Nephron (organoid): Measurements from ENCODE around the gene GAL3ST2.
"Not testable (repeated sequence)": the region's sequence is repeated elsewhere in the genome, so short reads cannot be mapped to it uniquely, and the experiment has no call there.

Source experiments
- H3K27ac Mint-ChIP-seq, 3 experiments: 2 replicates each; pipeline ENCODE4 v1.8.0; 2020; ENCODE audit warnings: mixed read lengths in 3 of 3, mild to moderate bottlenecking in 2 of 3, moderate library complexity in 1 of 3
- H3K27me3 Mint-ChIP-seq: 2 replicates; pipeline ENCODE4 v1.8.0; 2021; ENCODE audit warnings: low read depth, mild to moderate bottlenecking, moderate library complexity, mixed read lengths
- H3K36me3 Mint-ChIP-seq: 2 replicates; pipeline ENCODE4 v1.8.0; 2020; ENCODE audit warnings: low read depth, mixed read lengths
- H3K4me1 Mint-ChIP-seq: 2 replicates; pipeline ENCODE4 v1.8.0; 2020; ENCODE audit warnings: mixed read lengths
- H3K4me3 Mint-ChIP-seq, 3 experiments: 2 replicates each; pipeline ENCODE4 v1.8.0; 2020; ENCODE audit warnings: mild to moderate bottlenecking in 3 of 3, mixed read lengths in 3 of 3, moderate library complexity in 2 of 3
- H3K9me3 Mint-ChIP-seq: 2 replicates; pipeline ENCODE4 v1.8.0; 2020; ENCODE audit warnings: mixed read lengths
- TF ChIP-seq, protein P1 (sequence below), 3 experiments: fragments of 200-600 bp; sonication (generic); IDR thresholded peaks; one replicate each; pipeline ENCODE4 v1.5.0; 2021; ENCODE audit warnings: antibody characterized with exemption in 3 of 3; ENCODE audit not compliant: unreplicated experiment in 3 of 3

The GAL3ST2 gene

DNA sequence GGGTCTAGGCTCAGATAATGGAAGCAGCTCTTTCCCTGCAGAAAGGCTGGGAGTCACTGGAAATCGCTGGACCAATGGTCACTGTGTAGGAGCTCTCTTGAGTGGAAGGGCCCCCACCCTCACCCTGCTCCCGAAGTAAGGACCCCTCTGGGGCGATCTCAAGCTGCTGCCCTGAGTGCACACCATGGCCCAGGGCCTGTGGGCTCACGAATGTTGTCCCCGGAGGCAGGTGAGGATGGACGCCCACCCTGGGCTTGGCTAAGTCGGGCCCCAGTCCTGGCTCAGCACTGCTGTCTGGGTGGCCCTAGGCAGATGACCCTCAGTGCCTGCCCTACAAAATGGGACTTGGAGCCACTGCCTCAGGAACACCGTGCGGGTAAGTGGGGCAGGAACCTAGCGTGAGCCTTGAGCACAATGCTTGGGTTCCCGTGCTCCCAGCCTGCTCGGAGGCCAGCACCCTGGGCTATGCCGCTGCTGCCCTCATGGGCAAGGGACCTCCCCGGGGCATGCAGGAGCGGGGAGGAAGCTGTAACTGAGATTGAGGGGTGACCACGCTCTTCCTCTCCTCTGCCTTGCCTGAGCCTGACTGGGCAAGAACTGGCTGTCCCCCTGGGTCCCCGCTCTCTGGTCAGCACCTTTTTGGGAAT, 38.5 kb upstream of the GAL3ST2 start:
- Mint-ChIP-seq H3K27ac (peak overlapping the region in 1 of 3 experiments; percentile 65), H3K9me3 (no peaks in the 10 kb centered on the region), H3K4me1 (no peaks in the 10 kb centered on the region), H3K27me3 (no peaks in the 10 kb centered on the region), H3K4me3 (peak overlapping the region; percentile 81 to 84 (median 81)), H3K36me3 (peaks cover 5% of the 10 kb centered on the region)
- TF ChIP-seq, protein P1, sequence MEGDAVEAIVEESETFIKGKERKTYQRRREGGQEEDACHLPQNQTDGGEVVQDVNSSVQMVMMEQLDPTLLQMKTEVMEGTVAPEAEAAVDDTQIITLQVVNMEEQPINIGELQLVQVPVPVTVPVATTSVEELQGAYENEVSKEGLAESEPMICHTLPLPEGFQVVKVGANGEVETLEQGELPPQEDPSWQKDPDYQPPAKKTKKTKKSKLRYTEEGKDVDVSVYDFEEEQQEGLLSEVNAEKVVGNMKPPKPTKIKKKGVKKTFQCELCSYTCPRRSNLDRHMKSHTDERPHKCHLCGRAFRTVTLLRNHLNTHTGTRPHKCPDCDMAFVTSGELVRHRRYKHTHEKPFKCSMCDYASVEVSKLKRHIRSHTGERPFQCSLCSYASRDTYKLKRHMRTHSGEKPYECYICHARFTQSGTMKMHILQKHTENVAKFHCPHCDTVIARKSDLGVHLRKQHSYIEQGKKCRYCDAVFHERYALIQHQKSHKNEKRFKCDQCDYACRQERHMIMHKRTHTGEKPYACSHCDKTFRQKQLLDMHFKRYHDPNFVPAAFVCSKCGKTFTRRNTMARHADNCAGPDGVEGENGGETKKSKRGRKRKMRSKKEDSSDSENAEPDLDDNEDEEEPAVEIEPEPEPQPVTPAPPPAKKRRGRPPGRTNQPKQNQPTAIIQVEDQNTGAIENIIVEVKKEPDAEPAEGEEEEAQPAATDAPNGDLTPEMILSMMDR (IDR thresholded peaks at IDR 0.05; ENCODE audit: unreplicated experiment in 3 of 3), result no peak

DNA sequence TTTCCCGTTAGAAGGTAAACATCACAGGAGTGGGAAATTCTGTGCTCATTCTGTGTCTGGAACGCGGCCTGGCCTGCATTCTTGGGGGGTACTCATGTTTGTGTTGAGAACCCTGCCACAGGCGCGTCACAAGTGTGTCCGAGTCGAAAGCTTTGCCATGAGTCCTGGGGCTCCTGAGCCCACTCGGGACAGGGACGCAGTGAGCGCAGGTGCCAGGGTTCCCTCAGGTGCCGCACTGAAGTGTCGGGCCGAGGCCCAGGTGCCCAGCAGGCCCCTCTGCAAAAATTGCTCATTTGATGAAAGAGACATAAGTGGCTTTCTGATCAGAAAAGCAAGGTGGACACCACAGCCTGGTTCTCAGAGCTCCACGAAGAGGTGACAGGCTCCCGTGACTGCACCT, 37.4 kb upstream of the GAL3ST2 start:
- Mint-ChIP-seq H3K9me3 (no peaks in the 10 kb centered on the region), H3K4me1 (no peaks in the 10 kb centered on the region), H3K27me3 (no peaks in the 10 kb centered on the region), H3K36me3 (peaks cover 5% of the 10 kb centered on the region), H3K27ac (no peak overlapping the region), H3K4me3 (no peak overlapping the region)
- TF ChIP-seq, protein P1 (IDR thresholded peaks at IDR 0.05; ENCODE audit: unreplicated experiment in 3 of 3), result no peak

DNA sequence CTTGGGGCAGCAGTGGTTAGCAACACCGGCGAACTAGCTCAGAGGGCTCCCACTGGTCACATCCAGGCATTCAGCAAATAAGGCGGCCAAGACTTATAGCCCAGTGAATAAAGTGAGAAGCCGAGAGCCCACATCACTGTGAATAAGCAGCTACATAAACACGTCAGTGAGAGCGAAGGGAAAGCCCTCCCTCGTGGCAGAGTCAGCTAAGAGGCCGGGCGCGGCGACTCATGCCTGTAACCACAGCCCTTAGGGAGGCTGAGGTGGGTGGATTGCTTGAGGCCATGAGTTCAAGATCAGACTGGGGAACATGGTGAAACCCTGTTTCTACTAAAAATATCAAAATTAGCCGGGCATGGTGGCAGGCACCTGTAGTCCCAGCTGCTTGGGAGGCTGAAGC, 37.0 kb upstream of the GAL3ST2 start:
- Mint-ChIP-seq H3K27me3 (no peaks in the 10 kb centered on the region), H3K4me1 (no peaks in the 10 kb centered on the region), H3K4me3 (no peak overlapping the region), H3K27ac (no peak overlapping the region), H3K36me3 (peaks cover 8% of the 10 kb centered on the region), H3K9me3 (no peaks in the 10 kb centered on the region)
- TF ChIP-seq, protein P1 (IDR thresholded peaks at IDR 0.05; ENCODE audit: unreplicated experiment in 3 of 3), result no peak

DNA sequence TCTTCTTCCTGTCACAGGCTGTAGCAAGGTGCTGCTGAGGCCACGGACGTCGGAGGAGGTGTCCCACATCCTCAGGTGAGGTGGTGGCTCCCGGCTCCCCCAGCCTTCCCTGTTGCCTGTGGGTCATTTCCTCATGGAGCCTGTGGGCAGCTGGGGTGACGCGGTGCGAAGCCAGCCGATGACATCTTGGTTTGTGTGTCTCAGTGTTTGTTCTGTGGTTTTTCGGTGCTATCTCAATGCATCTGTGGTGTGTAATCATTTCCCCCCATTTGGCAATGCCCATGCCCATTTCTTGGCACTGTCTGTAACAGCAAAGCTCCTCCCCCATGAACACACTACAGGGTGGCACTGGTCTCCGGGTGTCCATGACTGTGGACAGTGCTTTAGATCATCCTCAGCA, 35.6 kb upstream of the GAL3ST2 start:
- TF ChIP-seq, protein P1 (IDR thresholded peaks at IDR 0.05; ENCODE audit: unreplicated experiment in 3 of 3), result no peak
- peaks cover 22% of the 10 kb centered on the region for H3K36me3 Mint-ChIP-seq
- H3K9me3 Mint-ChIP-seq, result peaks cover 5% of the 10 kb centered on the region

DNA sequence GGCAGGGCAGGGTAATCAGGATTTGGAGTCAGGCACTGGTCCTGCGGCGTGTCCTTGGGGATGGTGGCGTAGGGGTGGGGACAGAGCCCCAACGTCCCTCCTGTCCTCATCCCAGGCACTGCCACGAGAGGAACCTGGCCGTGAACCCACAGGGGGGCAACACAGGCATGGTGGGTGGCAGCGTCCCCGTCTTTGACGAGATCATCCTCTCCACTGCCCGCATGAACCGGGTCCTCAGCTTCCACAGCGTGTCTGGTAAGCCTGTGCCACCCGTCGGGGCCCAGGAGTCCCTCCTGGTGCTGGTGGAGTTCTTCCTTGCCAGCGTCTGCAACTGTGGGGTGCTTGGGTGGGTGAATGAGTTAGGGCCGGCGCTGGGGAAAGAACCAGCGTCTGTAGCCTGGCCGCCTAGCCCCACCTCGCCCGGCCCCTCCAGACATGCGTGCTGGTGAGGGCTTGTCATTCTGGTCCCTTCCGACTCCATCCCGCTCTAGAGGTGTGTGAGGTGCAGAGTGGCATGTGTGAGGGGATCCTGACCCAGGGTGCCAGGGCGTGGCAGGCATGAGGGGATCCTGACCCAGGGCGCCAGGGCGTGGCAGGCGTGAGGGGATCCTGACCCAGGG, 34.2 kb upstream of the GAL3ST2 start:
- TF ChIP-seq, protein P1 (IDR thresholded peaks at IDR 0.05; ENCODE audit: unreplicated experiment in 3 of 3), result no peak
- no peak overlapping the region for H3K27ac Mint-ChIP-seq
- no peaks in the 10 kb centered on the region for H3K4me1 Mint-ChIP-seq
- H3K27me3 Mint-ChIP-seq, result no peaks in the 10 kb centered on the region
- H3K36me3 Mint-ChIP-seq, result peaks cover 31% of the 10 kb centered on the region
- H3K4me3 Mint-ChIP-seq, result no peak overlapping the region
- peaks cover 7% of the 10 kb centered on the region for H3K9me3 Mint-ChIP-seq

More for the DNA sequence above, 35.6 kb upstream of the GAL3ST2 start:
- Mint-ChIP-seq H3K27me3 (no peaks in the 10 kb centered on the region), H3K4me1 (no peaks in the 10 kb centered on the region), H3K27ac (no peak overlapping the region), H3K4me3 (peak overlapping the region in 1 of 3 experiments; percentile 29)

DNA sequence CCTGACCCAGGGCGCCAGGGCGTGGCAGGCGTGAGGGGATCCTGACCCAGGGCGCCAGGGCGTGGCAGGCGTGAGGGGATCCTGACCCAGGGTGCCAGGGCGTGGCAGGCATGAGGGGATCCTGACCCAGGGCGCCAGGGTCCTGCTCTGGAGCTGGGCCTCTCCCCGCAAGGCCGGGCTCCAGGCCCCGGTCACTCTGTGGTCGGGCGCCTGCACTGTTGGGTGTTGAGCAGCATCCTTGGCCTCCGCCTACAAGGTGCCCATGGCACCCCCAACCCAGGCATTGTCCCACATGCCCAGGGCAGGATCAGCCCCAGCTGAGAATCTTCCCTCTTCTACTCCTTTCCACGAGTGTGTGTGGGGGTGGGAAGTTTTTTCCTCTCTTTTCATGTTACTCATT, 33.6 kb upstream of the GAL3ST2 start:
- peaks cover 30% of the 10 kb centered on the region for H3K36me3 Mint-ChIP-seq
- H3K4me3 Mint-ChIP-seq, H3K4me1 Mint-ChIP-seq, H3K9me3 Mint-ChIP-seq, H3K27ac Mint-ChIP-seq, H3K27me3 Mint-ChIP-seq: not testable (repeated sequence)
